ENCODE measurements around the gene FNDC1. TPM values are rescaled to one million over a fixed set of nuclear protein-coding genes. Genes with fewer than 3 reads are reported as not detected.
A peak's percentile ranks its signal among the peaks of the same experiment; 100 is the strongest.

Gene FNDC1
- total RNA-seq, 4 donors from 2014 or later: 13.6 to 23.2 (median 15.1) TPM

GRCh38 chr6:159170999-159171712 is 2.0 kb downstream of the FNDC1 start:
- intact Hi-C loops (cut with DNase I): loop anchor here (10.0 kb wide), 2 partner anchors 134 to 294 kb away; no protein-coding TSS in a partner anchor
- H3K4me1 ChIP-seq: peaks cover 24 to 34% of the 10 kb centered on the region in 2 donors
- TF ChIP-seq, protein P1, sequence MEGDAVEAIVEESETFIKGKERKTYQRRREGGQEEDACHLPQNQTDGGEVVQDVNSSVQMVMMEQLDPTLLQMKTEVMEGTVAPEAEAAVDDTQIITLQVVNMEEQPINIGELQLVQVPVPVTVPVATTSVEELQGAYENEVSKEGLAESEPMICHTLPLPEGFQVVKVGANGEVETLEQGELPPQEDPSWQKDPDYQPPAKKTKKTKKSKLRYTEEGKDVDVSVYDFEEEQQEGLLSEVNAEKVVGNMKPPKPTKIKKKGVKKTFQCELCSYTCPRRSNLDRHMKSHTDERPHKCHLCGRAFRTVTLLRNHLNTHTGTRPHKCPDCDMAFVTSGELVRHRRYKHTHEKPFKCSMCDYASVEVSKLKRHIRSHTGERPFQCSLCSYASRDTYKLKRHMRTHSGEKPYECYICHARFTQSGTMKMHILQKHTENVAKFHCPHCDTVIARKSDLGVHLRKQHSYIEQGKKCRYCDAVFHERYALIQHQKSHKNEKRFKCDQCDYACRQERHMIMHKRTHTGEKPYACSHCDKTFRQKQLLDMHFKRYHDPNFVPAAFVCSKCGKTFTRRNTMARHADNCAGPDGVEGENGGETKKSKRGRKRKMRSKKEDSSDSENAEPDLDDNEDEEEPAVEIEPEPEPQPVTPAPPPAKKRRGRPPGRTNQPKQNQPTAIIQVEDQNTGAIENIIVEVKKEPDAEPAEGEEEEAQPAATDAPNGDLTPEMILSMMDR (IDR thresholded peaks at IDR 0.05): no peak
- TF ChIP-seq POLR2A (IDR thresholded peaks at IDR 0.05): peak in 1 of 2 donors; percentile 73

DNA sequence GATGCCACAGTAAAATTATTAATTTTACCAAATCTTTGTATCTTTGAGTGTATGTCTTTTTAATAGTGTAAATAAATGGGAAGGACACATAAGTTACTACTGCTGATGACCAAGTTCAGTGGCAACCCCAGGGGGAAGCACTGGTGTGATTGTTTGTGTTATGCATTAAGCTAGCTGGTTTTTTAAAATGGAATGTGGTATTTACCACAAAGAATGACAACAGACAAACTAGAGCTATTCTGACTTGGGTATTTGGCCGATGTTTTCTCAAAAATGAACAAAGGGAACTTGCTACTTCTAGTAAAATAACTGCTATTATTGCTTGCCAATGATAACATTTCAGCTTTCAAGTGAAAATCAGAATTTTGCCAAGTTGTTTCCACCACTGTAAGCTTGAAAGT is 2.9 kb downstream of the FNDC1 start:
- Histone ChIP-seq H3K4me1 (peaks cover 20 to 31% of the 10 kb centered on the region in 2 donors), H3K9me3 (no peaks in the 10 kb centered on the region), H3K4me3 (replicated peaks in 1 of 3) (no peak overlapping the region), H3K36me3 (no peaks in the 10 kb centered on the region), H3K27ac (peak overlapping the region in 1 of 3 donors; percentile 83), H3K27me3 (no peaks in the 10 kb centered on the region)
- TF ChIP-seq, protein P1 (IDR thresholded peaks at IDR 0.05): no peak
- no peak for TF ChIP-seq POLR2A (IDR thresholded peaks at IDR 0.05)
- intact Hi-C loops (cut with DNase I): loop anchor here (10.0 kb wide), 2 partner anchors 133 to 293 kb away; no protein-coding TSS in a partner anchor
- DNase-seq: no peak
- 37 to 65% methylated on average over 1 of the region's 1 CpG for WGBS, 2 donors

More at GRCh38 chr6:159170999-159171712, 2.0 kb downstream of the FNDC1 start:
- Histone ChIP-seq H3K36me3 (no peaks in the 10 kb centered on the region), H3K4me3 (replicated peaks in 1 of 3) (peak overlapping the region in 1 of 3 donors; percentile 39), H3K9me3 (no peaks in the 10 kb centered on the region), H3K27ac (peak overlapping the region; percentile 37 to 83 (median 77)), H3K27me3 (no peaks in the 10 kb centered on the region)
- peak; percentile 77 for DNase-seq
- 25 to 32% methylated on average over 13 of the region's 13 CpGs for WGBS, 2 donors

DNA sequence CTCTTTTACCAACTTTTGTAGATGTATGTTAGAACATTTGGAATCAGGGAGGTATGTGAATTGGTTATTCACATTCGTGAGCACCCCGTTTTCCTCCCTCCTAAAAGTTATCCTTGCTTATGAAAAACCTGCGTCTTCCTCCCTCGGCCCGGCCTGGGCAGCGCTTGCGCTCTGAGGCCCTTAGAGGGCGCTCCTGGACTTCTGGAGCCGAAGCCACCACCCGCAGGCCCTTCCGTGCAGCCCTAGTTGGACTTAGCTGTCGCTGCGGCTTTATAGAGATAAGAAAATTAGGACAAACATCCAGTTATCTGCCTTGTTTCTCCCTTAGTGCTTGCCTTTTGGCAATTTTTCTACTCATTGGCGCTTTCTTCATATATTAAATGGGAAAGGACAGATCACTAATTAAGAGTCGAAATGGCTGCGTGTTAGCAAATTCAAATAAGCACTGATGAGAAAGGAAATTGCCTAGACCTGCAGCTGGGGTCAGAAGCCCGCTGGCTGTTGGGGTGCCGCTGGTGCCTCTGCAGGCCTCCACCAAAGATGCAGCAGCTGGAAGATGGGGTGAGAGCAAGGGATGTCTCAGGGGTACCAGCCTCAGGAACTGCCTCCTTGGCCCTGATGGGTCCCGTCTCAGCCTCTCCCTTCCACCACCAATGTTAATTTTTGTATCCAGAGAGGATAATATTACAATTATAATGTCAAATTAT is 5.2 kb downstream of the FNDC1 start:
- H3K27ac ChIP-seq: no peak overlapping the region
- peaks cover 19 to 25% of the 10 kb centered on the region in 2 donors for H3K4me1 ChIP-seq
- 11 to 14% methylated on average over 19 of the region's 19 CpGs for WGBS, 2 donors
- peak; percentile 79 to 82 for DNase-seq
- TF ChIP-seq, protein P1 (IDR thresholded peaks at IDR 0.05): peak; percentile 79 to 98 (median 91)
- TF ChIP-seq POLR2A (IDR thresholded peaks at IDR 0.05): no peak
- H3K36me3 ChIP-seq: no peaks in the 10 kb centered on the region
- H3K9me3 ChIP-seq: no peaks in the 10 kb centered on the region
- intact Hi-C loops (cut with DNase I): loop anchor here (10.0 kb wide), 2 partner anchors 130 to 290 kb away; no protein-coding TSS in a partner anchor
- H3K4me3 ChIP-seq (replicated peaks in 1 of 3): no peak overlapping the region
- no peaks in the 10 kb centered on the region for H3K27me3 ChIP-seq

- no peaks in the 10 kb centered on the region for H3K9me3 ChIP-seq
- H3K4me3 ChIP-seq (replicated peaks in 1 of 3): no peak overlapping the region
- peak overlapping the region in 1 of 3 donors; percentile 60 for H3K27ac ChIP-seq
- H3K36me3 ChIP-seq: no peaks in the 10 kb centered on the region
- peaks cover 7 to 19% of the 10 kb centered on the region in 2 donors for H3K4me1 ChIP-seq
- DNase-seq: no peak
- WGBS, 2 donors: 96 to 97% methylated on average over 4 of the region's 4 CpGs
- TF ChIP-seq POLR2A (IDR thresholded peaks at IDR 0.05): no peak
- TF ChIP-seq, protein P1 (IDR thresholded peaks at IDR 0.05): no peak
- no peaks in the 10 kb centered on the region for H3K27me3 ChIP-seq
- intact Hi-C loops (cut with DNase I): loop anchor here (10.0 kb wide), 2 partner anchors 128 to 288 kb away; no protein-coding TSS in a partner anchor
Measured at GRCh38 chr6:159176913-159177312, 7.7 kb downstream of the FNDC1 start.

Measured in thyroid gland (tissue), 4 donors.